HG02852 (cell line): Measurements from ENCODE around the gene CCDC40.
"Not testable (repeated sequence)": the region's sequence is repeated elsewhere in the genome, so short reads cannot be mapped to it uniquely, and the experiment has no call there.

Experiments used
- ATAC-seq: cut with Tn5 transposase; IDR thresholded peaks from one replicate; pipeline ENCODE4 v1.9.1; 2021; ENCODE audit warnings: mild to moderate bottlenecking, moderate library complexity; ENCODE audit not compliant: unreplicated experiment

Gene CCDC40

DNA sequence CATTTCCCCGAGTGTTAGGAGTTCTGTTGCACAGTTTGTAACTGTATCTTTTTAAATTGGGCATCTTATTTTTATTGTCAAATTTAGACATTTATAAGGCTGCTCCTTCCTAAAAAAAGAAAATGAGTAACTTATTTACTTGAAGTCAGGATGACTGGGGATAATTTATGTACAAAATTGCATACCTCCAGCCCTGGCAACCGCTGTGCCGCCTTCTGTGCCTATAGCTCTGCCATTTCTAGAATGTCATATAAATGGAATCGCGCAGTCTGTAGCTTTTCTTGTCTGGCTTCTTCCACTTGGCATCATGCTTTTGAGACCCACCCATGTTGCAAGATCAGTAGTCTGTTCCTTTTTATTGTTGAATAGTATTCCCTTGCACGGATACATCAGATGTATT is 36.0 kb downstream of the CCDC40 start:
- no peak for ATAC-seq

DNA sequence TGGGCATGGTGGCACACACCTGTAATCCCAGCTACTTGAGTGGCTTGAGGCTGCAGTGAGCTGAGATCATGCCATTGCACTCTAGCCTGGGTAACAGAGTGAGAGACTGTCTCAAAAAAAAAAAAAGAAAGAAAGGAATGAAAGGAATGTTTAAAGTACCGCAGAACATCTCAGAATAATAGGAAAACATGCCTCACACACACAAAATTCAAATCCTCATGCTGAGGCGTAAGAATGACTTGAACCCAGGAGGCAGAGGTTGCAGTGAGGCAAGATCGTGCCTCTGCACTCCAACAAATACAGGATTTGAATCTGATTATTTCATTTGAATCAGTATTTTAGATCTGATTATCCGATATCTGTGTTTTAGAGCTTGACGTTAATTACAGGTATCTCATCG is 43.6 kb downstream of the CCDC40 start:
- no peak for ATAC-seq

DNA sequence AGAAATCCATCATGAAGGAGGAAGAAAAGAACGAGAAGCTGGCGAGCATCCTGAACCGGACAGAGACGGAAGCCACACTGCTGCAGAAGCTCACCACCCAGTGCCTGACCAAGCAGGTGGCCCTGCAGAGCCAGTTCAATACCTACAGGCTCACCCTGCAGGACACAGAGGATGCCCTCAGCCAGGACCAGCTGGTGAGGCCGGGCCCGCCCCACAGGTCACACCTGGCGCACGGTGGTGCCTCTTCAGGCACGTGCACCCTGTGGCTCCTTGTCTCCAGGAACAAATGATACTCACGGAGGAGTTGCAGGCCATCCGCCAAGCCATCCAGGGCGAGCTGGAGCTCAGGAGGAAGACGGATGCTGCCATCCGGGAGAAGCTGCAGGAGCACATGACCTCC is 45.2 kb downstream of the CCDC40 start:
- no peak for ATAC-seq

DNA sequence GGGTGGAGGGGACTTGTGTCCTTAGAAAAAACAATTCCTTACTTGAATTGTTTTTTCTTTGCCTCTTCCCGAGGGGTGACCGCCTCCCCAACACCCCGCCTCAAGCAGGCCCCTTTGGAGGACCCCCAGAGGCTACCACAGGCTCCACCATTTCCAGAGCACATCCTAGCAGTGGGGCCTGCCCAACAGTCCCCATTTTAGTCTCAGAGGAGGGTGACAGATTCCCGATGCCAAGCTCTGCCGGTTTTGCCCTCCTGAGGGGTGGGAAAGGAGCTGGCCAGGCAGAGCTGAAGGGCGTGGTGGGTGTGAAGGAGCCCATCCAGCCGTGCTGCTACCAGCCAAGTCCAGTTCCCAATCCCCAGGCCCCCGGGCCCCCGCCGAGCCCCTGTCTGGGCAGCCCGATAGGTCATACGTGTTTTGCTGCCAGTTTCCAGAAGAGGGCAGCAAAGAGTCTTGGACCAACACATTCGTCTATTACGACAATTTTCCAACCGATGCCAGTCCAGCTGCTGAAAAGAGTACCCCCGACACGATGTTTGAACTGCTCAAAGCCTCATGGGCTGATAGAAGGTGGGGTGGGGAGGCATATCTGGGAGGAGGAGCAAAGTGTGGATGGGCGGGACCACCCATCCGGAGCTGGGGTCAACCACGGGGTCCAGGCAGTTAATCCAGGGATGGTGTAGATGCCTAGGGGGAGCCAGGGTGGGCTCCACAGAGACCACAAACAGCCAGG is 46.1 kb downstream of the CCDC40 start:
- no peak for ATAC-seq

DNA sequence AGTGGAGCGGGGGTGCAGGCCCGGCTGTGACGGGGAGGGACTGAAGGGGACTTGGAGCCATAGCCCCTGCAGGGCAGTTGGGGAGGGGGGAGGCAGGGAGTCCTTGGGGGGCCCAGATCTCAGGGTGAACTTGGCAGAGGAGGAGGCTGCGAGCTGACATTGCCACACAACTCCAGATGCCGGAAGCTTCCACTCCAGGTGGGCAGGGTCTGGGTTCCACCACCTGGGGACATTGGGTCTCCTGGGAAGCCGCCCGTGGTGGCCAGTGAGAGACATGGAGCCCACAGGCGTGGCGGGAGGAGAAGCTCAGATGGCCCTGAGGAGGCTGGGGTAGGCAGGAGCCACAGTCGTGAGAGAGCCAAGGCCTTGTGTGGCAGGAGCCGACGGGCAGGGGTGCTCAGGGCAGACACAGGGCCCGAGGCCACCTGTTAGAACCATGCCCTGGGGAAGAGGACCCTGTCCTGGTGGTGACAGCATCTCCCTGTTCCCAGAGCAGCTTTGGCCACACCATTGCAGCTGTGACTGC is 46.8 kb downstream of the CCDC40 start:
- no peak for ATAC-seq

DNA sequence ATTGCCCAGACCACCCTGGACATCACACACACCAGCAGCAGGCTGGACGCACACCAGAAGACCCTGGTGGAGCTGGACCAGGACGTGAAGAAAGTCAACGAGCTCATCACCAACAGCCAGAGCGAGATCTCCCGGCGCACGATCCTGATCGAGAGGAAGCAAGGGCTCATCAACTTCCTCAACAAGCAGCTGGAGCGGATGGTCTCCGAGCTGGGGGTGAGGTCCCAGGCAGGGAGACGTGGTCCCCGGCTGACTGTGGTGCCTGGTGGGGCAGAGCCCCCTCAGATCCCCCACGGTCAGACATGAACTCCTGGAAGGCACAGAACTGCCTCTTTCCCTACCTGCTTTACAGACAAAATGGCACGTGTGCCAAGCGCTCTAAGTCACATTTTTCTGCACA is 48.3 kb downstream of the CCDC40 start:
- ATAC-seq: no peak

DNA sequence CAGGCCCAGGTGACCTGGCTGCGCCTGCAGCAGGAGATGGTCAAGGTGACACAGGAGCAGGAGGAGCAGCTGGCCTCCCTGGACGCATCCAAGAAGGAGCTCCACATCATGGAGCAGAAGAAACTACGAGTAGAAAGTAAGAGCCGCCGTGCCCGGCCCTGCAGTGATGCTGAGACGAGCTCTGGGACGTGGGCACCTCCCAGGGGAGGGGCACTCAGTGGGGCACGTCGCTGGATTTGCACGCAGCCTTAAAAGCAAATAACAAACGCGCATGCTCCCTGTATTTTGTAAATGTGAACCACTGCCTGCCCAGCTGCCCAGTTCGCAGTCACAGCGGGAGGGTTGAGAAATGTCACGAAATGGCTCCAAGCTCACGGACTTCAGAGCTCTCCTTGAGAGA is 49.6 kb downstream of the CCDC40 start:
- ATAC-seq: no peak

DNA sequence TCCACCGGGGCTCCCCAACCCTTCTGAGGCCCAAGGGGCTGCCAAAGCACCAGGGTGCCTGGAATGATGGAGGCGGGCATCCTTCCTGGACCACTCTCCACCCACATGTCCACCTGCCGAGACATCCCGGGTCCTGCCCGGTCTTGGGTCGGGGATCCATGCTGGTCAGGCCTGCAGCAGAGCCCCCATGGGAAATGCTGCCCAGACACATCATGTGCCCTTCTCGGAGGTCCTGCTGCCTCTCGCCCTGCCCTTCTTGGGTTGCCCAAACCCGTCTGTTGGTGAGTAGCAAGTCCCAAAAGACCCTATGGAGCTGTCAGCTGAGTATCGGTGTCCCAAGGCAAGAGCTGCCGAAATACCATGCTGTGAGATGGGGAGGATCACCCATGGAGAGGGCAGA is 50.2 kb downstream of the CCDC40 start:
- no peak for ATAC-seq

DNA sequence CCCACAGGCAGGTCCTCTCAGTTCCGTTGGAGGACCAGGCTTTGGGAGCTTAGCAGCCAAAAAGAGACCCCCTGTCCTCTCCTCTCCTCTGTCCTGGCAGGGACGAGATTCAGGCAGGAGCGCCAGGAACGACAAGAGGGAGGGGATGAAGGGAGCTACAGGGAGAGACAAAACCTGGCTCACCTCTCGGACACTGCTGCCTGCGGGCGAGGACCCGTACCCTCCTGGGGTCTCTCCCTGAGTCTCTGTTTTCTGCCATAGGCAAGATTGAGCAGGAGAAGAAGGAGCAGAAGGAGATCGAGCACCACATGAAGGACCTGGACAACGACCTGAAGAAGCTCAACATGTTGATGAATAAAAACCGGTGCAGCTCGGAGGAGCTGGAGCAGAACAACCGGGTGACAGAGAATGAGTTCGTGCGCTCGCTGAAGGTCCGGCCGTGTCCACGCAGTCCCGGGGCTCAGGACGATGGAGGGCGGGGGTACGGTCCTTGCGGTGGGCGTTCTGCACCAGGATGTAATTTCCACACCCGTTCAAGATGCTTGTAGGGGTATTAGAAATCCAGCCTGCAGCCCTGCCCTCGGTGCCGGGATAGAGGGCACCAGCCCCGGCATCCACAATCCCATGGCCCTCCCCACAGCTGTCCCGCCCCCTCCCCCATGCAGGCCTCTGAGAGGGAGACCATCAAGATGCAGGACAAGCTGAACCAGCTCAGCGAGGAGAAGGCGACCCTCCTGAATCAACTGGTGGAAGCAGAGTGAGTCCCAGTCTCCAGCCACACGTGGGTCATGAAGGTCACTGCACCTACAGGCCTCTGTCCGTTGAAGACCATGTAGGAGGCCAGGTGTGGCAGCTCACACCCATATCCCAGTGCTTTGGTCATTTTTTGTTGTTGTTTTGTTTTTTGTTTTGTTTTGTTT is 51.2 kb downstream of the CCDC40 start:
- no peak for ATAC-seq

DNA sequence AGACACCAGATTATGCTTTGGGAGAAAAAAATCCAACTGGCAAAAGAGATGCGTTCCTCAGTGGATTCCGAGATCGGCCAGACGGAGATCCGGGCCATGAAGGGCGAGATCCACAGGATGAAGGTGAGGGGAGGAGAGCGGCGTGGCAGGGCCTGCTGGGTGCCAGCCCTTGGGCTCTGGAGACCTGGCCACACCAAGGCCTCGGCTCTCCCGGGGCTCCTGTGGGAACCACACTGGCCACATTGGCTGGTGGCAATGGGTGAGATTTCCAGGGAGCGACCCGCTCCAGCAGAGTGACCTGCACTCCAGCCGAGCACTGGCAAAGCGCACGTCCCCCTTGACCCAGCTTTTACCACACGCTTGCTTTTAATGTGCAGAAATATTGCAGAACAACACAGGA is 53.3 kb downstream of the CCDC40 start:
- ATAC-seq: no peak

DNA sequence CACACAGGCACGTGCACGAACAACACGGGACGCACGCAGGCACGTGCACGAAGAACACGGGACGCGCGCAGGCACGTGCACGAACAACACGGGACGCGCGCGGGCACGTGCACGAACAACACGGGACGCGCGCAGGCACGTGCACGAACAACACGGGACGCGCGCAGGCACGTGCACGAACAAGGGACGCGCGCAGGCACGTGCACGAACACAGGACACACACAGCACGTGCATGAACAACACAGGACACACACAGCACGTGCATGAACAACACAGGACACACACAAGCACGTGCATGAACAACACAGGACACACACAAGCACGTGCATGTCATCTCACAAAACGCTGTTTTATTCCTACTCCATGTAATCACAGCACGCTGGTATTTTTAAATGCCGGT is 53.7 kb downstream of the CCDC40 start:
- ATAC-seq: not testable (repeated sequence)

DNA sequence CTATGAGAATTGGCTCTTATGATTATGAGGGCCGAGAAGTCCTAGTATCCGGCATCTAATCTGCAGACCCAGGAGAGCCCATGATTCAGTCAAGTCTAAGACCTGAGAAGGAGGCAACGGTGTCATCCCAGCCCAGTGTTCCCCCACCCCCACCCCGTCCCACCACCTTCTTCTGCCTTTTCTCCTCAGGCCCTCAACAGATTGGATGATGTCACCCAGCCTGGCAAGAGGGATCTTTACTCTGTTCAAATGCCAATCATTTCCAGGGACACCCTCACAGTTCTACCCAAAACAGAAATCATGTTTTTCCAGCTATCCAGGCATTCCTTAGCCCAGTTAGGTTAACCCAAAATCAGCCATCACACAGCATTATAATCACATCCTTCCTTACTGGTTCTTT is 54.9 kb downstream of the CCDC40 start:
- no peak for ATAC-seq

DNA sequence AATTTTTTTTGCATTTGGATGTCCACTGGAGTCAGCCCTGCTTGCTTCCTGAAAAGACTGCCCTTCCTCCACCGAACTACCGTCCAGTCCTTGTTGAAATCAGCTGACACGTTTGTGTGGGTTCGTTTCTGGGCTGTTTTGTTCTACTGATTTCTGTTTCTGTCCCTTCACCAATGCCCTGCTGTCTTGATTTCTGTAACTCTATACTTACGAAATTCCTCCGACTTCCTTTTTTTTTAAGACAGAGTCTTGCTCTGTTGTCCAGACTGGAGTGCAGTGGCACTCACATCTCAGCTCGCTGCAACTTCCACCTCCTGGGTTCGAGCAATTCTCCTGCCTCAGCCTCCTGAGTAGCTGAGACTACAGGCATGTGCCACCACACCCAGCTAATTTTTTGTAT is 56.5 kb downstream of the CCDC40 start:
- no peak for ATAC-seq

DNA sequence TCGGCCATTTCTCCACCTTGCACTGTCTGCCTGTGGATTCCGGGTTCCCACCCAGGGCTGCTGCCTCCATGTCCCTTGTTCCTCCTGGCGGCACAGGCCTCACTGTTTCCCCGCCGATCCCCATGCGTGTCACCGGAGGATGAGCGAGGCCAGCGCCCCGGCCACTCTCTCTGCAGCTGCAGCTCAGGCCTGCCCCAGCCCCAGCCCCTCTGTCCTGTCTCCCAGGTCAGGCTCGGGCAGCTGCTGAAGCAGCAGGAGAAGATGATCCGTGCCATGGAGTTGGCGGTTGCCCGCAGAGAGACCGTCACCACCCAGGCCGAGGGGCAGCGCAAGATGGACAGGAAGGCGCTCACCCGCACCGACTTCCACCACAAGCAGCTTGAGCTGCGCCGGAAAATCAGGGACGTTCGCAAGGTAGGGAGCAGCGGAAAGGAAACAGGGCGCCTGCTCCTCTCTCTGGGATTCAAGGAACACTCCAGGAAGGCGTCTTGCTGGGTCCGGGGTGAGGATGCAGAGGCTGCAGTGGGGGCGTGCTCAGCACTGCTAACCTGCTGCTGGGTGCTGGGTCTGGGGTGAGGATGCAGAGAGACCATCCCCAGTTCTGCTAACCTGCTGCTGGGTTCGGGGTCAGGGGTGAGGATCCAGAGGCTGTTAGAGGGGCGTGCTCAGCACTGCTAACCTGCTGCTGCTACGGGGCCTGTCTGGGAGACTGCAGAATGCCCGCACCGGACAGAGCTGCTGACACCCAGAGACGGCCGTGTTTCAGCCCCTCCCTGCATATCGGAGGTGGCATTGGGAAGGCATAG is 58.8 kb downstream of the CCDC40 start:
- ATAC-seq: no peak

DNA sequence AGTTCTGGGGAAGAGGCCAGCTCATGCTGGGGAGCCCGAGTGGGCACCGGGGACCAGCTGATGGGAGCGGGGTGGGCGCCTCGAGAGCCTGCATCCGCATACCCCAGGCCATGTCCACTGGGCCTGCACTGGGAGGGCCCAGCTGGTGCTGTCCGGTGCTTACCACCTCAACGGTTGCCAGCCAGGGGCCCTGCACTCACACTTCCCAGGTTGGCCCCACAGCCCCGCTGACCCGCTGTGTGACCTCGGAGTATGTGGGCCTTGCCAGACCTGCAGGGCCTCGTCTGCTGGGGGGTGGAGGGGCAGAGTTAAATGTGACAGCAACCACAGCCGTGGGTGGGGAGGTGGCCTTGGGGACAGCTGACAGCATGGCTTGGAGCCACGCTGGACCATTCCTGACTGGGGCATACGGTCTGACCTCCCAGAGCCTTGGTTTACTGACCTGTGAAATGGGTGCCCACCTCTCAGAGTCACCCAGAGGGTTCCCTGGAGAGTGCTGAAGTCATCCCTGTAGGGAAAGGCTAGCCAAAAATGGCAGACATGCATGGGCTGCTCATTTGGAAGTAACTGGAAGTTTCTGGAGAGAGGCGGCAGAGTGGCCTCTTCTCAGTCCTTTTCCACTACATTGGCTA is 59.5 kb downstream of the CCDC40 start:
- no peak for ATAC-seq

DNA sequence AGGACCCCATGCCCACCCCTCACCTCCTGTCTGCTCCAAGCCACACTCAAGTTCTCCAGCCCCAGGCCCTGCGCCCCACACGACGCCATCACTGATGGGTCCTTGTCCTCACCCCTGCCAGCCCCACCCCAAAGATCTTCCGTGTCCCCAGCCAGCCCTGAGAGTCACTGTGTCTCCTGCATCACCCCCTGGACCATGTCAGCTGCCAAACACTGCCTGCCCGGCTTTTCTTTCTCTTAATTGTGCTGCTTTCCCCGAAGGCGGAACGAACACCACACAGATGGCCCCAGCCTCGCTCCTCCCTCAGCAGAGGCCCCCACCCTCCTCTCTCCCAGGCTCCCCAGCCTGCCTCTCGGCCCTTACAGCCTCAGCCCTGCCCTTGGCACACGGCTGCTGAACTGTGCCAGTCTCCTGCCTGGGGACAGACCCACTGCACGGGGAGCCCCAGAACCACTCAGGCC is 60.1 kb downstream of the CCDC40 start:
- ATAC-seq: no peak

DNA sequence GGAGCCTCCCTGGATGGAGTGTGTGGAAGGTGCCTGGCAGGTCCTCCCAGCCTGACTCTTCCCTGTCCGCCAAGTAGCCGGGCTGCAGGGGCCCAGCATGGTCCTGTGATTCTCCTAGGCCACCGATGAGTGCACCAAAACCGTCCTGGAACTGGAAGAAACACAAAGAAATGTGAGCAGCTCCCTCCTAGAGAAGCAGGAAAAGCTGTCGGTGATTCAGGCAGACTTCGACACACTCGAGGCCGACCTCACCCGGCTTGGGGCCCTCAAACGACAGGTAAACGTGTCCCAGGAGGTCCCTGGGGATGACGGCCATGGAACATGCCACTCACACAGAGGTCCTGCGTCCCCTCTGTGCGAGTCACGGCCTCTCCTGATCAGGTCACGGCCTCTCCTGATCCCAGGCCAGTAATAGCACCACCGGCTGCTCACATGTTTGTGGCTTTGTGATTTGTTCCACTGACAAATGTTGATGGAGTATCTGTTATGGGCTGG is 60.7 kb downstream of the CCDC40 start:
- no peak for ATAC-seq

DNA sequence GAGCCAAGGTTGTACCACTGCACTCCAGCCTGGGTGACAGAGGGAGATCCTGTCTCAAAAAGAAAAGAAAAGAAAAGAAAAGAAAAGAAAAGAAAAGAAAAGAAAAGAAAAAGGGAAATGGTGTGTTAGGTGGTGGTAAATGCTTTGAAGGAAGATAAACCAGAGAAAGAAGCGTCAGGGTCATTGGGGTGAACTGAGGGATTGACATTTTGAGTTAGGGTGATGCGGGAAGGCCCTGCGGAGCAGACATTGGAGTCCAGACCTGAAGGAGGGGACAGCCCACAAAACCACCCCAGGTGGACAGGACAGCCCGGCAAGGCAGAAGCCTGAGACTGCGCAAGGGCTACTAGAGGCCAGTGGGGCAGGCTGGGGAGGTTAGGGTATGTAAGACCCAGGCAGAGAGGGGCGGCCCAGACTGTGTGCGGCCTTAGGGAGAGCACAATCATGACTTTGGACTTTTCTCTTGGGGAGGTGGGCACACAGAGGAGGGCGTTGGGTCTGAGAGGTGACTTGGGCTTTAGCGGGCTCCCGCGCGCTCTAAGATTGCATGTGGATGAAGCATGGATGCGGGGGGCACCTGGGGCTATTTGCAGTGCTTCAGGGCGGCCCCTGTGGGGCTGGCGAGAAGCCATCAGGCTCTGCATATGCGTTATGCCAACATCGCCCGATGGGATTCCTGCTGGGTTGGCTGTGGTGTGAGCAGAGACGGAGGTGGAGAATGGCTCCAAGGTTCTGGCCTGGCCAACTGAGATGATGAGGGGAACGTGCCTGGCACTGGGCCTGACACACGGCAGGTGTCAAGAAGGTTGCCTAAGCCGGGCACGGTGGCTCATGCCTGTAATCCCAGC is 61.6 kb downstream of the CCDC40 start:
- no peak for ATAC-seq

DNA sequence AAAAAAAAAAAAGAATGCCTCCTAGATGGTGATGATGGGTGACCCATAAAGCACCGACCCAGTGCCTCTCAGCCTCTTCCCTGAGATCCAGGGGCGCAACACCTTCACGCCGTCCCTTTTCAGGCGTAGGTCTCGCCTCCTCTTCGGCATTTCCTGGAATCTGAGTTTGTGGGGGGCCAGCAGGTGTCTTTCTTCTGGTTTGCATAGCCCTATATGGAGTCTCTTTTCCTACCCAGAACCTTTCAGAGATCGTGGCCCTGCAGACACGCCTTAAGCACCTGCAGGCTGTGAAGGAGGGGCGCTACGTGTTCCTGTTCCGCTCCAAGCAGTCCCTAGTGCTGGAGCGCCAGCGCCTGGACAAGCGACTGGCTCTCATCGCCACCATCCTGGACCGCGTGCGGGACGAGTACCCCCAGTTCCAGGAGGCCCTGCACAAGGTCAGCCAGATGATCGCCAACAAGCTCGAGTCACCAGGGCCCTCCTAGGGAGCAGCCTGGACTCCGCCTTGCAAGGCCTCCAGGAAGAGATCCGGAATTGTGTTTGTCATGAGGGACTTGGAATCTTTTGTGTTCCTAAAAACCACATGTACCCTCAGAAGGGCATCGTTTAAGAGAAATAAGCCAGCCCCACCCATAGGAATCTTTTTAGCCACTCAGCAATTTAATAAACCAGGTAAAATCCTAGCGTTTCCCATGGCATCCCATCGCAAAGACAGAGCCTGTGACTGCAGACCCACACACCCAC is 63.0 kb downstream of the CCDC40 start:
- ATAC-seq: no peak
